ENCODE data around the gene SIGLEC14.
"Not testable (repeated sequence)": the region's sequence is repeated elsewhere in the genome, so short reads cannot be mapped to it uniquely, and the experiment has no call there.

SIGLEC14 gene

DNA sequence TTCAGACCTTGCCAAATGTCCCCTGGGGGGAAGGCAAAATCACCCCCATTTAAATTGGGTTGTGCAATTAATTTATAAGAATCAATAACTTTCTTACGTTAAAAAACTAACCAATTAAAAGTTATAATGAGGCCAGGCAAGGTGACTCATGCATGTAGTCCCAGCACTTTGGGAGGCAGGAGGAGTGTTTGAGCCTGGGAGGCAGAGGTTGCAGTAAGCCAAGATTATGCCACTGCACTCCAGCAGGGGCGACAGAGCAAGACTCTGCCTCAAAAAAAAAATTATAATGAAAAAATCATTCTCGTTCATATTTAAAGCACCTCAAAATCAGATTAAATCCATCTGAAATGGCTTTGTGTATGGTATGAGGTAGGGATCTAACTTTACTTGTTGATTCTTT is 18.4 kb upstream of the SIGLEC14 start:
- DNase-seq: no peak

- DNase-seq: no peak
Observed at GRCh38 chr19:51664131-51664530, 17.5 kb upstream of the SIGLEC14 start.

DNA sequence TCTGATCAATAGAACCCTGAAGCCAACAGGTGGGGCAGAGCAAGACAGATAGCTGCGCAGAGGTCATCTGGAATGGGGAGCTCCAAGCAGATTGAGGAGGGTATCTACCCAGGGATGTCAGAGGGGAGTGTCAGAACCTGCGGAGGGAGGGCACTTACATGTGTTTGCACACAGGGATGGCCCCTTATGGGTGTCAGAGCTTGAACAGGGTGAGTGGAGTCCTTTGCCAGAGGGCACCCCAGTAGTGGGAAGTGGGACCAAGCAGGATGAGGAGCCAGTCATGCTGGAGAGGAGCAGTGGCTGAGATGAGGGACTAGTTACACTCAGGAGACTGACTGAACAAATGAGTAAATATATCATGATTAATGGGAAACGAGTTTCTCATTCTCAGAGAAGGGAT is 17.0 kb upstream of the SIGLEC14 start:
- DNase-seq: no peak

GRCh38 chr19:51660975-51661600 is 14.5 kb upstream of the SIGLEC14 start:
- DNase-seq: no peak

DNA sequence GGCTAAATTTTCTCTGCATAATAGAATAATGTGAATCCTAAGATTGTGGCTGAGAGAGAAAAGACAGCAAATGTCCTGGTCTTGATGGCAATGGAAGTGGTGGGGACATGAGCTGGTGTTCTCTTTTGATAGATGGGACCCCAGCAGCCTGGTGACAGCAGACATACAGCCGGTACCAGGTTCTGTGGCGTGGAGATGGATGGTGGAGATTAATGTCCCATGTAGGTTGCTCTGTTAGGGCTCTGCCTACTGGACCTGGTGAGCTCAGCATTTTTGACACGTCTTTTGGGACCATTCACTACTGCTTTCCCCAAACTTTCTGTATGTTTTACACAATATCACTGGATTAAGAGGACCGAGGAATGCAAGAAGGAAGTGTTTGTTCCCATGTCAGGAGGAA is 8.2 kb upstream of the SIGLEC14 start:
- no peak for DNase-seq

- DNase-seq: no peak
Observed at GRCh38 chr19:51653162-51653561, 6.5 kb upstream of the SIGLEC14 start.

DNA sequence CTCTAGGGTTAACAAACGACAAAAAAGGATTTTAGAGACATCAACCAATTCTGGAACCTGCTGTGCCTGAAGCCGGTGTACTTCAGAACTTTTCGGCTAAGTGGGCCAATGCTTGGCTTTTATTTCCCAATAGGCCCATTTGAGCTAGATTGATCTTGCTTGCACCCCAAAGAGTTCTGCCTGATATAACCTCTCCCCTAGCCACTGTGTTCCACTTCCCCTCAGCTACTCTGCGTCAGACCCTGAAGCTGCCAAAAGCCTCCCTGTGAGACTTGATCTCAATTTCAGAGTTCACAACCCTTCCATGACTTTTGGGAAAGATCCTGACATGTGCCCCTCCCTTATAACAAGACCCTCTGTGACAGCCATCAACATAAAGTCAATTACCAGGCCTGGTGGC is 5.6 kb upstream of the SIGLEC14 start:
- no peak for DNase-seq

- no peak for DNase-seq
Observed at GRCh38 chr19:51651216-51651846, 4.7 kb upstream of the SIGLEC14 start.

DNA sequence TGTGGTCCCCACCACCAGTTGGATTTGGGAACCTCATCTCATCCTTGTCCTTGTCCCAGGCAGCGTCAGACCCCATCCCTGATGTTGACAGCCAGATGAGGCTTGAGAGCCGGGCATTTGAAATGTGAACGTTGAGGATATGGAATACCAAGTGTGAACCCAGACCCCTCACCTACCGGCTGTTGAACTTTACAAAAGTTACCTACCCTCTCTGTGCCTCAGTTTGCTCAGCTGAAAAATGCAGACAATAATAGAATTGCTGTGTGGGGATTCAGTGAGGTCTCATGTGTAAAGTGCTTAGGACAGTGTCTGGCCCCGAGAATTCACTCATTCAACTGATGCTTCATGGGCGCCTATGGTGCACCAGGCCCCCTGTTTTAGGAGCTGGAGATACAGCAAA is 693 bp upstream of the SIGLEC14 start:
- no peak for DNase-seq

GRCh38 chr19:51644636-51645271 is 1.9 kb downstream of the SIGLEC14 start:
- no peak for DNase-seq

DNA sequence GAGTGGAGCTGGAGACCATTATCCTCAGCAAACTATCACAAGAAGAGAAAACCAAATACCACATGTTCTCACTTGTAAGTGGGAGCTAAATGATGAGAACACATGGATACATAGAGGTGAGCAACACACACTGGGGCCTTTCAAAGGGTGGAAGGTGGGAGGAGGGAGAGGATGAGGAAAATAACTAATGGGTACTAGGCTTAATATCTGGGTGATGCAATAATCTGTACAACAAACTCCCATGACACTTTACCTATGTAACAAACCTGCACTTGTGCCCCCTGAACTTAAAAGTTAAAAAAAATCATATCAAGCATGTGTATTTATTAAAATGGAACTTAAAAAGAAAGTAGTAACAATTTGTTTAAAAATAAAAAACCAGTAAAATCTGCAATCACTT is 5.0 kb downstream of the SIGLEC14 start:
- no peak for DNase-seq

DNA sequence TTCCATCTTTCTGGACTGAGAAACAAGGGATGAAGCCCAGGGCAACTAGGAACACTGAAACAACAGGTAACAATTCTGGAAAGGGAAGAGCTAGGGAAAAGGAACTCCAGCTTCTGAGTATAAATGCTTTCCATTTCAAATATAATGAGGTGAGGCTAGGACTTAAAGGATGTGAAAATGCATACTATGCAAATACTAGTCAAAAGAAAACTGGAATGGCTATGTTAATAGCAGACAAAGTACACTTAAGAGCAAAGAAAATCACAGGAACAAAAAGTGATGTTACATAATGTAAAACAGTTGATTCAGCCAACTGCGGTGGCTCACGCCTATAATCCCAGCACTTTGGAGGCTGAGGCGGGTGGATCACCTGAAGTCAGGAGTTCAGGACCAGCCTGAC is 6.2 kb downstream of the SIGLEC14 start:
- DNase-seq: no peak

GRCh38 chr19:51639916-51640315 is 6.7 kb downstream of the SIGLEC14 start:
- no peak for DNase-seq

GRCh38 chr19:51637362-51637978 is 9.2 kb downstream of the SIGLEC14 start:
- DNase-seq: no peak

GRCh38 chr19:51632126-51632525 is 14.5 kb downstream of the SIGLEC14 start:
- no peak for DNase-seq

GRCh38 chr19:51630315-51630714 is 16.3 kb downstream of the SIGLEC14 start, which contains the start of gene SIGLEC5:
SIGLEC5 (minus strand) TSS chr19:51630401; CDS start chr19:51630335, 66 bp downstream.
- not testable (repeated sequence) for DNase-seq

GRCh38 chr19:51628153-51628939 is 18.3 kb downstream of the SIGLEC14 start:
- no peak for DNase-seq

GRCh38 chr19:51627491-51628138 is 19.0 kb downstream of the SIGLEC14 start:
- no peak for DNase-seq

- DNase-seq: no peak
Observed at GRCh38 chr19:51626675-51627074, 19.9 kb downstream of the SIGLEC14 start.

GRCh38 chr19:51621178-51621577 is 25.4 kb downstream of the SIGLEC14 start:
- no peak for DNase-seq

DNA sequence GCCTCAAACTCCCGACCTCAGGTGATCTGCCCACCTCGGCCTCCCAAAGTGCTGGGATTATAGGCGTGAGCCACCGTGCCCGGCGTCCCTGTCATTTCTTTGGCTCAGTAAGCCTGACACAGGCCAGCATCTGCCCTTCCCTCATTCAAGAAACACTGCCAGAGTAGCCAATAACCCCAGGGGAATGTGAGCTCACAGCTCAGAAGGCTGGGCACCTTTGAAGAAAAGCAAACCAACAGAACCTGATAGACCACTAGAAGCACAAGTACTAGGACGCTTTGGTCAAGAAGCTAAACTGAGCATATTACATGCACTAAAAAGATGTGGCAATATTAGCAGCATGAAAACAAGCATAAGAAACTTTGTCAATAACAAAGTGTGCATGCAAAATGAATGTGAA is 30.6 kb downstream of the SIGLEC14 start:
- DNase-seq: no peak

GRCh38 chr19:51614789-51615188 is 31.8 kb downstream of the SIGLEC14 start:
- no peak for DNase-seq

DNA sequence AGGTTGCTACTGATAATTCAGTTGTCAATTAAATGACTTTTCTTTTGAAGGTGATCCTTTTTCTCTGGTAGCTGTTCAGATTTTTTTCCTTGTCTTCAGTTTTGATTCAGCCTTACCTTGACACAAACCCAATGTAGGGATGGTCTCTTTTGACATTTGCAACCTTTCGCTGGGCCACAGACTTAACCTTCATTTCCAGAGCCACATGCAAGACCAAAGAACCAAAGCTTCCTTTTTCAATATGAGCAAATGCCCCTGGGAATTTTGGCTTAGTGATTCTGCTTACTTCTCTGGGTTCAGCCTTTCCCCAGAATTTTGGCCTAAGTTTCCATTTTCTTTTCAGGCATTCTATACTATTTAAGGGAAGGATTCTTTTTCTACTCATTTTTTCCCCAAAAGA is 36.0 kb downstream of the SIGLEC14 start:
- no peak for DNase-seq

All from activated CD4-positive, alpha-beta T cell treated with anti-CD3 and anti-CD28 coated beads for 1 hour (primary cell).